Measurements from ENCODE around the gene TREML2. TPM values are rescaled to one million over a fixed set of nuclear protein-coding genes. Genes with fewer than 3 reads are reported as not detected.

Gene TREML2
- total RNA-seq, 1 donor from 2014 or later, result 0.61 TPM

DNA sequence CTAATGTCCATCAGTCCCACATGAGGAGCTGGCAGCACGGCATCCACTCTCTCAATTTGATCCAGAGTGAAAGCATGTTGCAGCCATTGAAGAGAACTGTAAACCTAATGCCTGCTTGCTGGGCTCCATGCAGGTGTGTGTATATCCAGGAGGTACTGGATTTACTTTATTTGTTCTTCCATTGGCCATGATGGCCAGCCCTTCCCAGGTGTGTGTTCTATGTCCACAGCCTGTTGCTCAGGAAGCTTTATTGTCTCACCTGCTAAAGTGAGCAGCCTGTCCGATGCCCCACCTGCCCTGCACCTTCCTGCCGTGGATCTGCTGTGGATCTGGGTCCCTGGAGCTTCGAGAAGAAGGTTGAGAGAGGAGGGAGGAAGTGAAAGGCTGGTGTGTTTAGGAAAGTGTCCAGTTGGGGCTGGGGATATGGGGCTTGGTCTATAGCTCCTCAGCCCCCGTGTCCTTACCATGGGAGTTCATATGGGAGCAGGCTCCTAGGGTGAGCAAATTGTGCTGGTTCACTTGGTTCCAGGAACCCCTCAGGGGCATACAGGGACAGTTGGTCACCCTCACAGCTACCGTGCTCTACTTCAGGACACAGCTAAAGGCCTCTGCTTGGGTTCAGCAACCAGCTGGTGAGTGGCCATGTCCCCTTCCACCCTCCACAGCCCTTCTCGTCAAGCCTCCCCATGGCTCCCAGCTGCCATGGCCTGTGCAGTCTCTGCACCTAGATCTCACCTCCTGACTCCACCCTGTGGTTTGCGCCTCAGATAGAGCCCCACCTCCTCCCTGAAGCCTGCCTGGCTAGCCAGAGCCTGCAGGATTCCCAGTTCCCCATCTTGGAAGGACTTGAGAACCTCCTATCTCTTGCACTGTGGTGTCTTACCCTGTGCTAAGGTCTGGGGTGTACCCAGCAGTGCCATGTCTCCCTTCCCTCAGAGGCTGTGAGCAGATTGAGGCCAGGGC, 12.7 kb downstream of the TREML2 start:
- Histone ChIP-seq H3K27me3 (peaks cover 3% of the 10 kb centered on the region), H3K4me1 (no peaks in the 10 kb centered on the region), H3K27ac (no peak overlapping the region), H3K9me3 (no peaks in the 10 kb centered on the region), H3K4me3 (no peak overlapping the region), H3K36me3 (no peaks in the 10 kb centered on the region)
- intact Hi-C loops (cut with DNase I), result no loop called here
- TF ChIP-seq, protein P1, sequence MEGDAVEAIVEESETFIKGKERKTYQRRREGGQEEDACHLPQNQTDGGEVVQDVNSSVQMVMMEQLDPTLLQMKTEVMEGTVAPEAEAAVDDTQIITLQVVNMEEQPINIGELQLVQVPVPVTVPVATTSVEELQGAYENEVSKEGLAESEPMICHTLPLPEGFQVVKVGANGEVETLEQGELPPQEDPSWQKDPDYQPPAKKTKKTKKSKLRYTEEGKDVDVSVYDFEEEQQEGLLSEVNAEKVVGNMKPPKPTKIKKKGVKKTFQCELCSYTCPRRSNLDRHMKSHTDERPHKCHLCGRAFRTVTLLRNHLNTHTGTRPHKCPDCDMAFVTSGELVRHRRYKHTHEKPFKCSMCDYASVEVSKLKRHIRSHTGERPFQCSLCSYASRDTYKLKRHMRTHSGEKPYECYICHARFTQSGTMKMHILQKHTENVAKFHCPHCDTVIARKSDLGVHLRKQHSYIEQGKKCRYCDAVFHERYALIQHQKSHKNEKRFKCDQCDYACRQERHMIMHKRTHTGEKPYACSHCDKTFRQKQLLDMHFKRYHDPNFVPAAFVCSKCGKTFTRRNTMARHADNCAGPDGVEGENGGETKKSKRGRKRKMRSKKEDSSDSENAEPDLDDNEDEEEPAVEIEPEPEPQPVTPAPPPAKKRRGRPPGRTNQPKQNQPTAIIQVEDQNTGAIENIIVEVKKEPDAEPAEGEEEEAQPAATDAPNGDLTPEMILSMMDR (IDR thresholded peaks at IDR 0.05), result no peak
- DNase-seq (no peak), ATAC-seq (no peak)

DNA sequence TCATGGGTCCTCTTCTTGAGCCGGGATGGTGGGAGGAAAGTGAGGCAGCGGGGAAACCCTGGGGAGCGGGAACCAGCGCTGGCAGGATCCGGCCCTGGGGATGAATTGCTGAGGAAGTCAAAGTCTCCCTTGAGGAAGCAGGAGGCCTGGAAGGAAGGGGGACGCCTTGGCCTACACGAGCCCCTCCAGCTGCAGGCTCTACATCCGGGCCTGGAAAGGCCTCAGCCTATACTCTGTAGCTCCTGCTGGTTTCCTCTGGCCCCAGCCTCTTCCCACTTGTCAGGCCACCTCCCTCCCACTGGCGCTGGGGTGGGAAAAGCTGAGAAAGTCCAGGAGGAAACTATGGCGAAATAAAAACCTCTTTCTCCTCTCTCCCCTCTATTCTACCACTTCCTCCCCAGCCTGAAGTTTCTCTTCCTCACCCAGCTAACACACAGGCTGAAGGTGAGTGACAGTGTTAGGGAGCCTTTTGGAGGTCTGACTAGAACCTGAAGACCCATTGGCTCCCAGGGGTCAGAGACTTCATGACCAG, 14.9 kb downstream of the TREML2 start:
- H3K27me3 ChIP-seq, result no peaks in the 10 kb centered on the region
- ATAC-seq (peak; percentile 40), DNase-seq (no peak)
- TF ChIP-seq, protein P1 (IDR thresholded peaks at IDR 0.05), result no peak
- H3K9me3 ChIP-seq, result no peaks in the 10 kb centered on the region
- H3K36me3 ChIP-seq, result no peaks in the 10 kb centered on the region
- H3K27ac ChIP-seq, result no peak overlapping the region
- intact Hi-C loops (cut with DNase I), result no loop called here
- no peak overlapping the region for H3K4me3 ChIP-seq
- H3K4me1 ChIP-seq, result no peaks in the 10 kb centered on the region

DNA sequence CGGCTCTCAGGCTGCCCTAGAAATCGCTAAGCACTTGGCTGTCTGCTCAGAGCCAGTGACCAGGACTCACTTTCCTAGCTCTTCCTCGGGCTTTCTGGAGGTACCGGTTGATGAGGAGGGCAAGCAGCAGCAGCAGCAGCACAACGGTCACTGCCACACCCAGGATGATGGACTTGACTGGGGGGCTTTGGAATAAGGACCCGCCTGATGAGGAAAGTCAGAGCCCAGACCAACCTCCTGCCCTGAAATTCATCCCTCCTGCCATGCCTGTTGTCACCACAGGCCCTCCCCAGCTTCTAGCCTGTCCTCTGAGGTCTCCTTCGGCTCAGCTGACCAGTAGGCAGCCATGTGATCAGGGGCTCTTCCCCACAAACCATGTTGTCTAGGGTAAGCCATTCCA, 16.2 kb downstream of the TREML2 start:
- no peaks in the 10 kb centered on the region for H3K27me3 ChIP-seq
- intact Hi-C loops (cut with DNase I), result no loop called here
- TF ChIP-seq, protein P1 (IDR thresholded peaks at IDR 0.05), result no peak
- no peaks in the 10 kb centered on the region for H3K9me3 ChIP-seq
- no peak overlapping the region for H3K27ac ChIP-seq
- DNase-seq (no peak), ATAC-seq (no peak)
- H3K36me3 ChIP-seq, result no peaks in the 10 kb centered on the region
- no peak overlapping the region for H3K4me3 ChIP-seq
- no peaks in the 10 kb centered on the region for H3K4me1 ChIP-seq

DNA sequence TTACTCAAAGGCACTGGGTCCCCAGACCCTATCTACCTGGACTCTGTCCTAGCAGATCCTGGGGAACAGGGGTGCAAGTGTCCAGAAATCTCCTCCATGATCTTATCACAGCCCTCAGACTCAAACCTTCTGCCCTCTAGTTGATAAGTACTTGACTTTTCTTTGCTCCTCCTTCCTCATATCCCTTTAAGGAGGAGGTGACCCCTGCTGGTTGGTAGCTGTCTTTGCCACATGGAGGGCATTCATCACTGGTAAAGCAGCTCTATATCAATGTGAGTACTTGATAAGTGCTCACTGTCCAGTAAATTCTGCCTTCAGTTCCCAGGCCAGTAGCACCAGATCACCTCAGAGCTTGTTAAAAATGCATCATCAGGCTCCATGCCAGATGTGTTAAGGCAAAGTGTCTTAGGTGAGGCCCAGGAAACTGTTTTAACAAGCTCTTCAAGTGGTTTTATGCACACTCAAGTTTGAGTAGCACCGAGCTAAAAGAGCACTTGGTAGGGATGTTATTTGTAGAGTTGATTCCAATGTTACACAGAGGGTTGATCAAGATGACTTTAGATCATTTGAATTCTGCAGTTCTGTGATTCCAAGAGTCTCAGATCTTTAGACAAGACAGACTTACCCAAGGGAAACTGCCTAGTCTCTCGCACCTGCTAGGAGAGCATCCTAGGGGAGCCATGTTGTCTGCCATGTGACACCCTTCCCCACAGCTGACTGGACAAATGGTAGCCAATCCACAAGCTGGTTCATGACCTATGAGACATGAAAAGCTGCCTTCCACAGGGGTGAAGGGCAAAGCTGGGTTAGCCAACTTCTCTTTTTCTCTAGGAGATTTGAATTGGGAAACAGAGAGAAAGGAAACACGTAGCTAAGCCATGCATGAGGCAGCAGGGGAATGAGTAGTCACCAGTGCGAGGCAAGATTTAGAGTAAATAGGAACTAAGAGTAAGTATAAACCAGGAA, 18.6 kb downstream of the TREML2 start:
- no peaks in the 10 kb centered on the region for H3K9me3 ChIP-seq
- H3K4me3 ChIP-seq, result no peak overlapping the region
- peak overlapping the region; percentile 68 for H3K27ac ChIP-seq
- peaks cover 9% of the 10 kb centered on the region for H3K27me3 ChIP-seq
- TF ChIP-seq, protein P1 (IDR thresholded peaks at IDR 0.05), result peak; percentile 53
- H3K4me1 ChIP-seq, result no peaks in the 10 kb centered on the region
- no peaks in the 10 kb centered on the region for H3K36me3 ChIP-seq
- DNase-seq (no peak), ATAC-seq (peak; percentile 86)
- intact Hi-C loops (cut with DNase I), result no loop called here

DNA sequence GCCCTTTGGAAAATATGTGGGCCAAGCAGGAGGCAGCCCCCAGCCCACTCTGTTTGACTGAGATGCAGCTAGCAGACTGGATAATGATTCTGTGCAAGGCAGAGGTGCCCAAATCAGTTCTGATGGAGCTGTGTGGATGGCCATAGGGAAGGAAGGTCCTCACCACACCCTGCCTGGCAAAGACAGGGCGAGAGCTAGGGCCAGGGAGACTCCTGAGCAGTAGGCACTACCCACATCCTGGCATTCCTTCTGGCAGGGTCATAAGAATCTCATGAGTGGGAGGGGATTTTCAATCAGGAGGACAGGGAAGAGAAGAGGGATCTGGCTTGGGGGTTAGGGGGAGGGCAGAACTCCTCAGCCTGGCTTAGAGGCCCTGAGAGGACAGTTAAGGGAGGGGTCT, 19.4 kb downstream of the TREML2 start:
- H3K27ac ChIP-seq, result no peak overlapping the region
- TF ChIP-seq, protein P1 (IDR thresholded peaks at IDR 0.05), result no peak
- intact Hi-C loops (cut with DNase I), result no loop called here
- H3K9me3 ChIP-seq, result no peaks in the 10 kb centered on the region
- peaks cover 9% of the 10 kb centered on the region for H3K27me3 ChIP-seq
- H3K36me3 ChIP-seq, result no peaks in the 10 kb centered on the region
- H3K4me3 ChIP-seq, result no peak overlapping the region
- H3K4me1 ChIP-seq, result no peaks in the 10 kb centered on the region
- DNase-seq (no peak), ATAC-seq (no peak)

Measured in upper lobe of right lung (tissue), 1 donor.